GM23248 (cell line): Measurements from ENCODE around the gene CD244.

ENCODE experiments used
- EZH2 ChIP-seq: fragments of 200-600 bp; sonication (generic); IDR thresholded peaks from 2 replicates; pipeline ENCODE4 v1.6.1; 2018; ENCODE audit warnings: antibody characterized with exemption, mild to moderate bottlenecking; ENCODE audit not compliant: insufficient read depth, poor library complexity, severe bottlenecking
- EZH2phosphoT487 ChIP-seq: fragments of 200-600 bp; sonication (generic); IDR thresholded peaks from 2 replicates; pipeline ENCODE4 v1.6.1; 2018; ENCODE audit warnings: antibody characterized with exemption, moderate library complexity, mild to moderate bottlenecking, low read depth; ENCODE audit not compliant: insufficient read depth

DNA sequence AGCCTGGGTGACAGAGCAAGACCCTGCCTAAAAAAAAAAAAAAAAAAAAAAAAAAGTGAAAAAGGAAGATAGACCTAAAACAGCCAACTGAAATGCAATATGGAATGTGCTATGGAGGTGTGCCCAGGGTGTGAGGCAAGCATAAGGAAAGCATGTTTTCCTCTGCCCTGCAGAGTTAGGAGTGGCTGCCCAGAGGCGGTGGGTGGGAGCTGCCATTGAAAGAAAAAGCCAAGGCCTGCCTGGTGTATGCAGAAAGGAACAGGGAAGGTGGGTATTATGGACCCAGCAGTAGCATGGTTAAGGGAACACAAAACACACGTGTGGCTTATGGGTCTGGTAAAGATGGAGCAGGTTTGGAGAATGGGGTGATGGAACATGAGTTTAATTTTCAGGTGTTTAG, 8.9 kb downstream of the CD244 start:
- TF ChIP-seq EZH2 = no peak
- TF ChIP-seq EZH2phosphoT487 = no peak
